AG09309 (cell line): ENCODE results near the gene SSBP2.

ENCODE experiments used
- DNase-seq: peaks from one replicate; pipeline ENCODE4 v3.0.0-alpha.2; 2010; ENCODE audit warnings: low read depth
- H3K4me3 ChIP-seq: 2 replicates; pipeline ENCODE4 v1.5.1; 2011; ENCODE audit warnings: mild to moderate bottlenecking, low read depth, low read length, moderate library complexity; ENCODE audit not compliant: control insufficient read depth
- CTCF ChIP-seq: IDR thresholded peaks from 2 replicates; pipeline ENCODE4 v1.5.1; 2011; ENCODE audit warnings: mild to moderate bottlenecking, low read depth, low read length, inconsistent platforms; ENCODE audit not compliant: insufficient read depth, control insufficient read depth; ENCODE audit errors: missing control alignments

SSBP2 gene

GRCh38 chr5:81426359-81427030 is 324.4 kb downstream of the SSBP2 start:
- H3K4me3 ChIP-seq: no peak overlapping the region
- DNase-seq: no peak
- no peak for TF ChIP-seq CTCF

GRCh38 chr5:81425569-81425968 is 325.3 kb downstream of the SSBP2 start:
- DNase-seq: peak; percentile 32
- peak; percentile 28 for TF ChIP-seq CTCF
- H3K4me3 ChIP-seq: no peak overlapping the region

- no peak overlapping the region for H3K4me3 ChIP-seq
- DNase-seq: no peak
- no peak for TF ChIP-seq CTCF
Observed at GRCh38 chr5:81424728-81425127, 326.2 kb downstream of the SSBP2 start.

GRCh38 chr5:81422671-81423070 is 328.2 kb downstream of the SSBP2 start:
- H3K4me3 ChIP-seq: no peak overlapping the region
- peak; percentile 74 for DNase-seq
- TF ChIP-seq CTCF: no peak

GRCh38 chr5:81420039-81420667 is 330.7 kb downstream of the SSBP2 start:
- no peak for TF ChIP-seq CTCF
- H3K4me3 ChIP-seq: no peak overlapping the region
- peak; percentile 87 for DNase-seq

GRCh38 chr5:81418606-81419005 is 332.3 kb downstream of the SSBP2 start:
- no peak for TF ChIP-seq CTCF
- DNase-seq: no peak
- no peak overlapping the region for H3K4me3 ChIP-seq

- H3K4me3 ChIP-seq: no peak overlapping the region
- DNase-seq: no peak
- no peak for TF ChIP-seq CTCF
Observed at GRCh38 chr5:81417052-81417451, 333.8 kb downstream of the SSBP2 start.
